Measurements from ENCODE around the gene NKG7. TPM values are rescaled to one million over a fixed set of nuclear protein-coding genes. Genes with fewer than 3 reads are reported as not detected.

The NKG7 gene
- total and polyA plus RNA-seq, 2 of the 13 experiments (the other 11 are each of a cell fraction or from before 2014, with no cell fraction given), result 0.40 TPM; not detected in 1

DNA sequence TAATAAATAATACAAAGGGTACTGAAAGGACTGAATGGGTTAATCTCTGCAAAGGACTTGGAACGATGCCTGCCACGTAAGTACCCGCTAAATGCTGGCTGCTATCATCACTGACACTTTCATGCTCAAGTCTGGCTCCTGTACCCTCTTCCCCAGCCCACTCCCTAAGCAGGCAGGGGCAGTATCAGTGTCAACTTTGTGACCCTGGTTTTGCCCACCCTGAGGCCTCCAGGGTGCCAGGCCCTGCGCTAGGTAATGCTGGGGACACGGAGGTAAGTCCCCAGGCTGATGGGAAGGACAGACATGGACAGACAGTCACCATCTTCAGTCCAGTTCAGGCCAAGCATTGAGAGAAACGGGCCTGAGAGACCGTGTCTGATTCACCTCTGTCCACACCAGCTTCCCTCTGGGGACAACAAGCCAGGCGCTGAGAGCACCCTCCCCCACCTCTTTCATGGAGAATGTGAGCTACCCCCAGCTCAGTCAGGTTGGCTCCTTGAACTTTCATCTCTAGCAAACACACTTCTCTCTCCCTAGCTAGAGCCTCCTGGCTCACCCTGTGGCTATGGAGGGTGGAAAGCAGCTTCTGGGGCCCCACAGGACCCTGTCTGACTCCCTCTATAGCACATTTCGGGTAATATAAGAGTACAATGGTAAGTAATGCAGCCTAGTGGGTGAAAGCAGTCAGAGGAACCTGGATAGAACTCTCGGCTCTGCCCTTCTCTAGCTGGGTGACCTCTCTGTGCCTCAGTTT lies 7.1 kb downstream of the NKG7 start (continued):
- TF ChIP-seq GLI4 (CRISPR knock-in tag; IDR thresholded peaks at IDR 0.05; ENCODE audit: borderline replicate concordance), result no peak
- TF ChIP-seq, protein P1, sequence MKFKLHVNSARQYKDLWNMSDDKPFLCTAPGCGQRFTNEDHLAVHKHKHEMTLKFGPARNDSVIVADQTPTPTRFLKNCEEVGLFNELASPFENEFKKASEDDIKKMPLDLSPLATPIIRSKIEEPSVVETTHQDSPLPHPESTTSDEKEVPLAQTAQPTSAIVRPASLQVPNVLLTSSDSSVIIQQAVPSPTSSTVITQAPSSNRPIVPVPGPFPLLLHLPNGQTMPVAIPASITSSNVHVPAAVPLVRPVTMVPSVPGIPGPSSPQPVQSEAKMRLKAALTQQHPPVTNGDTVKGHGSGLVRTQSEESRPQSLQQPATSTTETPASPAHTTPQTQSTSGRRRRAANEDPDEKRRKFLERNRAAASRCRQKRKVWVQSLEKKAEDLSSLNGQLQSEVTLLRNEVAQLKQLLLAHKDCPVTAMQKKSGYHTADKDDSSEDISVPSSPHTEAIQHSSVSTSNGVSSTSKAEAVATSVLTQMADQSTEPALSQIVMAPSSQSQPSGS (CRISPR knock-in tag; IDR thresholded peaks at IDR 0.05), result peak; percentile 77; the same call in 1 of the 2 replicates
- peak; percentile 85 for TF ChIP-seq PPARG (CRISPR knock-in tag; conservative IDR thresholded peaks at IDR 0.05)
- peak; percentile 30; the same call in 1 of the 2 replicates for TF ChIP-seq ARNTL (CRISPR knock-in tag; IDR thresholded peaks at IDR 0.05)
- TF ChIP-seq, protein P2, sequence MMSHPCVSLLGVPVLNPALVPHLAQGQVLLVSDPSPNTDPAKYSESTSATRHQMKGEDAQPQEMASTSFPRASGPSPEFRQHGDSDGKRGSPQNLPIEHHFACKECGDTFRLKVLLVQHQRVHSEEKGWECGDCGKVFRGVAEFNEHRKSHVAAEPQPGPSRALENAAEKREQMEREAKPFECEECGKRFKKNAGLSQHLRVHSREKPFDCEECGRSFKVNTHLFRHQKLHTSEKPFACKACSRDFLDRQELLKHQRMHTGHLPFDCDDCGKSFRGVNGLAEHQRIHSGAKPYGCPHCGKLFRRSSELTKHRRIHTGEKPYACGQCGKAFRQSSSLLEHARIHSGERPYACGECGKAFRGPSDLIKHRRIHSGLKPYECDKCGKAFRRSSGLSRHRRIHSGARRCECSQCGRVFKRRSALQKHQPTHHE (CRISPR knock-in tag; IDR thresholded peaks at IDR 0.05; ENCODE audit: borderline replicate concordance), result no peak
- TF ChIP-seq, protein P3, sequence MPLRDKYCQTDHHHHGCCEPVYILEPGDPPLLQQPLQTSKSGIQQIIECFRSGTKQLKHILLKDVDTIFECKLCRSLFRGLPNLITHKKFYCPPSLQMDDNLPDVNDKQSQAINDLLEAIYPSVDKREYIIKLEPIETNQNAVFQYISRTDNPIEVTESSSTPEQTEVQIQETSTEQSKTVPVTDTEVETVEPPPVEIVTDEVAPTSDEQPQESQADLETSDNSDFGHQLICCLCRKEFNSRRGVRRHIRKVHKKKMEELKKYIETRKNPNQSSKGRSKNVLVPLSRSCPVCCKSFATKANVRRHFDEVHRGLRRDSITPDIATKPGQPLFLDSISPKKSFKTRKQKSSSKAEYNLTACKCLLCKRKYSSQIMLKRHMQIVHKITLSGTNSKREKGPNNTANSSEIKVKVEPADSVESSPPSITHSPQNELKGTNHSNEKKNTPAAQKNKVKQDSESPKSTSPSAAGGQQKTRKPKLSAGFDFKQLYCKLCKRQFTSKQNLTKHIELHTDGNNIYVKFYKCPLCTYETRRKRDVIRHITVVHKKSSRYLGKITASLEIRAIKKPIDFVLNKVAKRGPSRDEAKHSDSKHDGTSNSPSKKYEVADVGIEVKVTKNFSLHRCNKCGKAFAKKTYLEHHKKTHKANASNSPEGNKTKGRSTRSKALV (CRISPR knock-in tag; IDR thresholded peaks at IDR 0.05), result no peak
- peak; percentile 55; the same call in 1 of the 2 replicates for TF ChIP-seq ZNF607 (CRISPR knock-in tag; IDR thresholded peaks at IDR 0.05; ENCODE audit: borderline replicate concordance)
- TF ChIP-seq HDAC1 (CRISPR knock-in tag; IDR thresholded peaks at IDR 0.05), result peak; percentile 78; the same call in 1 of the 2 replicates
- TF ChIP-seq SMAD3 (CRISPR knock-in tag; IDR thresholded peaks at IDR 0.05), result peak; percentile 72
- TF ChIP-seq ZNF841 (CRISPR knock-in tag; IDR thresholded peaks at IDR 0.05; ENCODE audit: borderline replicate concordance), result no peak
- peak; percentile 45 for TF ChIP-seq CBX1 (IDR thresholded peaks at IDR 0.05; ENCODE audit: low read depth)
- TF ChIP-seq, protein P4, sequence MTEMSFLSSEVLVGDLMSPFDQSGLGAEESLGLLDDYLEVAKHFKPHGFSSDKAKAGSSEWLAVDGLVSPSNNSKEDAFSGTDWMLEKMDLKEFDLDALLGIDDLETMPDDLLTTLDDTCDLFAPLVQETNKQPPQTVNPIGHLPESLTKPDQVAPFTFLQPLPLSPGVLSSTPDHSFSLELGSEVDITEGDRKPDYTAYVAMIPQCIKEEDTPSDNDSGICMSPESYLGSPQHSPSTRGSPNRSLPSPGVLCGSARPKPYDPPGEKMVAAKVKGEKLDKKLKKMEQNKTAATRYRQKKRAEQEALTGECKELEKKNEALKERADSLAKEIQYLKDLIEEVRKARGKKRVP (CRISPR knock-in tag; IDR thresholded peaks at IDR 0.05), result 0 out of 4 replicates have a peak, but pooled peaks of 1 of the 2 experiments have one; percentile 7
- TF ChIP-seq GPN1 (CRISPR knock-in tag; IDR thresholded peaks at IDR 0.05; ENCODE audit: borderline replicate concordance), result no peak
- TF ChIP-seq, protein P5, sequence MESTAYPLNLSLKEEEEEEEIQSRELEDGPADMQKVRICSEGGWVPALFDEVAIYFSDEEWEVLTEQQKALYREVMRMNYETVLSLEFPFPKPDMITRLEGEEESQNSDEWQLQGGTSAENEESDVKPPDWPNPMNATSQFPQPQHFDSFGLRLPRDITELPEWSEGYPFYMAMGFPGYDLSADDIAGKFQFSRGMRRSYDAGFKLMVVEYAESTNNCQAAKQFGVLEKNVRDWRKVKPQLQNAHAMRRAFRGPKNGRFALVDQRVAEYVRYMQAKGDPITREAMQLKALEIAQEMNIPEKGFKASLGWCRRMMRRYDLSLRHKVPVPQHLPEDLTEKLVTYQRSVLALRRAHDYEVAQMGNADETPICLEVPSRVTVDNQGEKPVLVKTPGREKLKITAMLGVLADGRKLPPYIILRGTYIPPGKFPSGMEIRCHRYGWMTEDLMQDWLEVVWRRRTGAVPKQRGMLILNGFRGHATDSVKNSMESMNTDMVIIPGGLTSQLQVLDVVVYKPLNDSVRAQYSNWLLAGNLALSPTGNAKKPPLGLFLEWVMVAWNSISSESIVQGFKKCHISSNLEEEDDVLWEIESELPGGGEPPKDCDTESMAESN (CRISPR knock-in tag; conservative IDR thresholded peaks at IDR 0.05), result peak; percentile 64; the same call in 1 of the 2 replicates
- peak; percentile 89 for TF ChIP-seq RBFOX2 (IDR thresholded peaks at IDR 0.05; ENCODE audit: low read depth, low read length)
- TF ChIP-seq, protein P6, sequence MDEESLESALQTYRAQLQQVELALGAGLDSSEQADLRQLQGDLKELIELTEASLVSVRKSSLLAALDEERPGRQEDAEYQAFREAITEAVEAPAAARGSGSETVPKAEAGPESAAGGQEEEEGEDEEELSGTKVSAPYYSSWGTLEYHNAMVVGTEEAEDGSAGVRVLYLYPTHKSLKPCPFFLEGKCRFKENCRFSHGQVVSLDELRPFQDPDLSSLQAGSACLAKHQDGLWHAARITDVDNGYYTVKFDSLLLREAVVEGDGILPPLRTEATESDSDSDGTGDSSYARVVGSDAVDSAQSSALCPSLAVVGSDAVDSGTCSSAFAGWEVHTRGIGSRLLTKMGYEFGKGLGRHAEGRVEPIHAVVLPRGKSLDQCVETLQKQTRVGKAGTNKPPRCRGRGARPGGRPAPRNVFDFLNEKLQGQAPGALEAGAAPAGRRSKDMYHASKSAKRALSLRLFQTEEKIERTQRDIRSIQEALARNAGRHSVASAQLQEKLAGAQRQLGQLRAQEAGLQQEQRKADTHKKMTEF (CRISPR knock-in tag; IDR thresholded peaks at IDR 0.05), result peak; percentile 85; the same call in 1 of the 2 replicates
- peak; percentile 74 for TF ChIP-seq PHF21A (CRISPR knock-in tag; IDR thresholded peaks at IDR 0.05)
- TF ChIP-seq ZFX (CRISPR knock-in tag; IDR thresholded peaks at IDR 0.05; ENCODE audit: low read depth), result peak; percentile 76
- TF ChIP-seq REPIN1 (CRISPR knock-in tag; IDR thresholded peaks at IDR 0.05; ENCODE audit: borderline replicate concordance, low read depth), result peak; percentile 92; the same call in 1 of the 2 replicates

Data from HepG2 (cell line).